Karpas-422 (cell line): ENCODE measurements around the gene SETD4. TPM values are rescaled to one million over a fixed set of nuclear protein-coding genes. Genes with fewer than 3 reads are reported as not detected.

ENCODE experiments used
- DNase-seq: peaks from one replicate; pipeline ENCODE4 v3.0.0-alpha.2; 2015
- H2AFZ ChIP-seq: fragments of 200-600 bp; sonication (generic); 2 replicates; pipeline ENCODE4 v1.6.1; 2014; ENCODE audit warnings: antibody characterized with exemption, low read length, mixed read lengths
- H3K27ac ChIP-seq: fragments of 200-600 bp; sonication (generic); 2 replicates; pipeline ENCODE4 v1.5.1; 2014; ENCODE audit warnings: mild to moderate bottlenecking, low read length, moderate library complexity
- H3K27me3 ChIP-seq: fragments of 200-600 bp; sonication (generic); 2 replicates; pipeline ENCODE4 v1.6.1; 2014; ENCODE audit warnings: low read length, mixed read lengths
- H3K36me3 ChIP-seq: fragments of 200-600 bp; sonication (generic); 2 replicates; pipeline ENCODE4 v1.6.1; 2014; ENCODE audit warnings: low read length, mixed read lengths; ENCODE audit not compliant: insufficient read depth
- H3K4me1 ChIP-seq: fragments of 200-600 bp; sonication (generic); 2 replicates; pipeline ENCODE4 v1.6.1; 2014; ENCODE audit warnings: mild to moderate bottlenecking, low read length, mixed read lengths
- H3K4me2 ChIP-seq: fragments of 200-600 bp; sonication (generic); 2 replicates; pipeline ENCODE4 v1.6.1; 2014; ENCODE audit warnings: low read length, low read depth, mild to moderate bottlenecking; ENCODE audit not compliant: poor library complexity, severe bottlenecking
- H3K4me3 ChIP-seq: fragments of 200-600 bp; sonication (generic); 2 replicates; pipeline ENCODE4 v1.5.1; 2014; ENCODE audit warnings: mild to moderate bottlenecking, antibody characterized with exemption, low read length, mixed read lengths
- H3K79me2 ChIP-seq: fragments of 200-600 bp; sonication (generic); 2 replicates; pipeline ENCODE4 v1.6.1; 2014; ENCODE audit warnings: mild to moderate bottlenecking, low read length, mixed read lengths
- H3K9ac ChIP-seq: fragments of 200-600 bp; sonication (generic); 2 replicates; pipeline ENCODE4 v1.6.0; 2014; ENCODE audit warnings: low read length
- H3K9me2 ChIP-seq: fragments of 200-600 bp; sonication (generic), shearing (Covaris generic); replicated peaks from 2 replicates; pipeline ENCODE4 v1.6.0; 2014; ENCODE audit warnings: mild to moderate bottlenecking, low read length, moderate library complexity; ENCODE audit not compliant: insufficient read depth
- H3K9me3 ChIP-seq: fragments of 300-700, 200-600 bp; sonication (generic); 2 replicates; pipeline ENCODE4 v1.6.1; 2014; ENCODE audit warnings: low read length, mixed read lengths
- H4K20me1 ChIP-seq: fragments of 200-600 bp; sonication (generic); 2 replicates; pipeline ENCODE4 v1.6.1; 2014; ENCODE audit warnings: mild to moderate bottlenecking, antibody characterized with exemption, low read length, low read depth; ENCODE audit not compliant: insufficient read depth
- total RNA-seq: library from RNA; depleted of rRNA; stranded (reverse); fragments of >200 nt; shearing (Covaris generic); gene quantifications from 2 replicates; pipeline ENCODE4 v1.2.3, GENCODE V29; 2014; ENCODE audit warnings: low replicate concordance

SETD4 gene
- total RNA-seq, 1 experiment from 2014 or later: 22.6 TPM

GRCh38 chr21:36024782-36025181, 35.5 kb downstream of the SETD4 start:
- no peaks in the 10 kb centered on the region for H3K79me2 ChIP-seq
- H4K20me1 ChIP-seq: no peaks in the 10 kb centered on the region
- no peak overlapping the region for H3K4me2 ChIP-seq
- H2AFZ ChIP-seq: no peak overlapping the region
- no peaks in the 10 kb centered on the region for H3K9me2 ChIP-seq
- H3K9me3 ChIP-seq: no peaks in the 10 kb centered on the region
- no peaks in the 10 kb centered on the region for H3K36me3 ChIP-seq
- H3K4me3 ChIP-seq: no peak overlapping the region
- no peak overlapping the region for H3K27ac ChIP-seq
- no peak overlapping the region for H3K9ac ChIP-seq
- H3K4me1 ChIP-seq: no peaks in the 10 kb centered on the region
- H3K27me3 ChIP-seq: no peaks in the 10 kb centered on the region
- no peak for DNase-seq

- no peaks in the 10 kb centered on the region for H3K27me3 ChIP-seq
- H3K9me2 ChIP-seq: no peaks in the 10 kb centered on the region
- no peak overlapping the region for H3K9ac ChIP-seq
- H3K4me1 ChIP-seq: no peaks in the 10 kb centered on the region
- no peaks in the 10 kb centered on the region for H3K36me3 ChIP-seq
- no peak overlapping the region for H3K4me3 ChIP-seq
- no peak overlapping the region for H3K27ac ChIP-seq
- H3K4me2 ChIP-seq: no peak overlapping the region
- H2AFZ ChIP-seq: no peak overlapping the region
- no peak for DNase-seq
- H3K79me2 ChIP-seq: no peaks in the 10 kb centered on the region
- no peaks in the 10 kb centered on the region for H4K20me1 ChIP-seq
- H3K9me3 ChIP-seq: no peaks in the 10 kb centered on the region
Observed at GRCh38 chr21:36023092-36023480, 37.2 kb downstream of the SETD4 start.

GRCh38 chr21:36022427-36023091, 37.8 kb downstream of the SETD4 start:
- H3K4me3 ChIP-seq: no peak overlapping the region
- H3K9me2 ChIP-seq: no peaks in the 10 kb centered on the region
- H3K36me3 ChIP-seq: no peaks in the 10 kb centered on the region
- no peak overlapping the region for H2AFZ ChIP-seq
- no peaks in the 10 kb centered on the region for H3K4me1 ChIP-seq
- no peak overlapping the region for H3K27ac ChIP-seq
- no peaks in the 10 kb centered on the region for H3K27me3 ChIP-seq
- H4K20me1 ChIP-seq: no peaks in the 10 kb centered on the region
- no peaks in the 10 kb centered on the region for H3K79me2 ChIP-seq
- DNase-seq: no peak
- no peak overlapping the region for H3K9ac ChIP-seq
- H3K9me3 ChIP-seq: no peaks in the 10 kb centered on the region
- no peak overlapping the region for H3K4me2 ChIP-seq

GRCh38 chr21:36021251-36021837, 39.0 kb downstream of the SETD4 start:
- no peaks in the 10 kb centered on the region for H3K4me1 ChIP-seq
- no peaks in the 10 kb centered on the region for H3K79me2 ChIP-seq
- no peaks in the 10 kb centered on the region for H3K27me3 ChIP-seq
- no peak overlapping the region for H3K9ac ChIP-seq
- no peaks in the 10 kb centered on the region for H3K9me2 ChIP-seq
- H3K9me3 ChIP-seq: no peaks in the 10 kb centered on the region
- no peak for DNase-seq
- H2AFZ ChIP-seq: no peak overlapping the region
- no peak overlapping the region for H3K27ac ChIP-seq
- H3K36me3 ChIP-seq: no peaks in the 10 kb centered on the region
- H3K4me3 ChIP-seq: no peak overlapping the region
- no peaks in the 10 kb centered on the region for H4K20me1 ChIP-seq
- H3K4me2 ChIP-seq: no peak overlapping the region

- Histone ChIP-seq H3K27me3 (no peaks in the 10 kb centered on the region), H3K9me2 (no peaks in the 10 kb centered on the region), H3K4me1 (peaks cover 9% of the 10 kb centered on the region), H3K9ac (no peak overlapping the region), H3K4me3 (no peak overlapping the region), H2AFZ (no peak overlapping the region), H3K27ac (no peak overlapping the region), H4K20me1 (no peaks in the 10 kb centered on the region), H3K9me3 (no peaks in the 10 kb centered on the region), H3K36me3 (no peaks in the 10 kb centered on the region), H3K79me2 (no peaks in the 10 kb centered on the region), H3K4me2 (no peak overlapping the region)
- no peak for DNase-seq
Observed at GRCh38 chr21:36015045-36015444, 45.3 kb downstream of the SETD4 start.

GRCh38 chr21:36010801-36011200, 49.5 kb downstream of the SETD4 start:
- Histone ChIP-seq H3K4me1 (peaks cover 9% of the 10 kb centered on the region), H3K27me3 (no peaks in the 10 kb centered on the region), H3K9ac (no peak overlapping the region), H3K79me2 (no peaks in the 10 kb centered on the region), H3K9me3 (no peaks in the 10 kb centered on the region), H3K36me3 (no peaks in the 10 kb centered on the region), H2AFZ (no peak overlapping the region), H3K9me2 (no peaks in the 10 kb centered on the region), H3K27ac (no peak overlapping the region), H4K20me1 (no peaks in the 10 kb centered on the region), H3K4me2 (no peak overlapping the region), H3K4me3 (no peak overlapping the region)
- DNase-seq: no peak

GRCh38 chr21:36008505-36008904, 51.8 kb downstream of the SETD4 start:
- Histone ChIP-seq H3K9me3 (no peaks in the 10 kb centered on the region), H3K4me1 (peaks cover 9% of the 10 kb centered on the region), H3K36me3 (no peaks in the 10 kb centered on the region), H2AFZ (no peak overlapping the region), H3K9ac (no peak overlapping the region), H3K4me2 (no peak overlapping the region), H3K4me3 (no peak overlapping the region), H3K79me2 (no peaks in the 10 kb centered on the region), H3K9me2 (no peaks in the 10 kb centered on the region), H3K27me3 (no peaks in the 10 kb centered on the region), H4K20me1 (no peaks in the 10 kb centered on the region), H3K27ac (no peak overlapping the region)
- DNase-seq: no peak

GRCh38 chr21:36005879-36006400, 54.4 kb downstream of the SETD4 start:
- H3K9me3 ChIP-seq: no peaks in the 10 kb centered on the region
- DNase-seq: no peak
- H3K36me3 ChIP-seq: no peaks in the 10 kb centered on the region
- H3K9me2 ChIP-seq: no peaks in the 10 kb centered on the region
- H2AFZ ChIP-seq: no peak overlapping the region
- no peak overlapping the region for H3K4me3 ChIP-seq
- no peaks in the 10 kb centered on the region for H4K20me1 ChIP-seq
- no peaks in the 10 kb centered on the region for H3K79me2 ChIP-seq
- H3K27ac ChIP-seq: no peak overlapping the region
- no peak overlapping the region for H3K4me2 ChIP-seq
- H3K4me1 ChIP-seq: no peaks in the 10 kb centered on the region; the same call in 1 of the 2 replicates
- H3K27me3 ChIP-seq: no peaks in the 10 kb centered on the region
- no peak overlapping the region for H3K9ac ChIP-seq
